Measurements from ENCODE around the gene FBXW10B.
"Not testable (repeated sequence)": the region's sequence is repeated elsewhere in the genome, so short reads cannot be mapped to it uniquely, and the experiment has no call there.

Gene FBXW10B

DNA sequence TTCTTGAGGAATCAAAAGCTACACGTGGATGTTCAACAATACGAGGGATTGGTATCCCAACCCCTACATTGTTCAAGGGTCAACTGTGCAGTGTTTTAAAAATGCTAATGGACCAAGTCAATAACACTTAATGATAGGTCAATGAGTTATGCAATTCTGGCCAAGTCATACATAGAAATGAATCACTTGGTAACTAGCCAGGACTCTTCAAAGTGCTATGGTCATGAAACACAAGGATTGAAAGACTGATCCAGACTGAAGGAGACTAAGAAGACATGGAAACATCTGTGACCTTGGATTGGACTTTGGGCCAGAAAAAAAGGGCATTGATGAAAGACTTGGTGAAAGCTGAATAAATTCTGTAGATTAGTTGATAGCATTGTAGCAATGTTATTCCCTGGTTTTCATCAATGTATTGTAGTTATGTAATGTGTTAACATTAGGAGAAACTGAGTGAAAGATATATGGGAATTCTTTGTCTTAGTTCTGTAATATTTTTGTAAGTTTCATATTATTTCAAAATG lies 11.5 kb upstream of the FBXW10B start:
- not testable (repeated sequence) for DNase-seq (ENCODE audit: low read depth in 2 of 2)

DNA sequence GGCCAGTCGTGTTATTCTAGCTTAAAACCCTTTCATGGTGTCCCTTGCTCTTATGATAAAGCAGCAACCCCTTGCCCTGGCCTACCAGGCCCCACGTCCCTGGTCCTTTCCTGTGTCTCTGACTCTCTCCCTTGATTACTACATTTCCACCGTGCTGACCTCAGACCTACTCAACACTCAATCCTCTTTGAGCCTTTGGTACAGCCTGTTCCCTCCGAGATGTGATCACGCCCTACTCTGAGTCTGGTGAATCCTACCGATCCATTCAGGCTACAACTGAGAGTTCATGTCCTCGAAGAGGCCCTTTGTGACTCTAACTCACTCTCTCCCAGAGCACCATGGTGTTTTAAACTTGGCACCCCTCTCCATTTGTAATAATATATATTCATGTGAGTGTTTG lies 10.5 kb upstream of the FBXW10B start:
- not testable (repeated sequence) for DNase-seq (ENCODE audit: low read depth in 2 of 2)

DNA sequence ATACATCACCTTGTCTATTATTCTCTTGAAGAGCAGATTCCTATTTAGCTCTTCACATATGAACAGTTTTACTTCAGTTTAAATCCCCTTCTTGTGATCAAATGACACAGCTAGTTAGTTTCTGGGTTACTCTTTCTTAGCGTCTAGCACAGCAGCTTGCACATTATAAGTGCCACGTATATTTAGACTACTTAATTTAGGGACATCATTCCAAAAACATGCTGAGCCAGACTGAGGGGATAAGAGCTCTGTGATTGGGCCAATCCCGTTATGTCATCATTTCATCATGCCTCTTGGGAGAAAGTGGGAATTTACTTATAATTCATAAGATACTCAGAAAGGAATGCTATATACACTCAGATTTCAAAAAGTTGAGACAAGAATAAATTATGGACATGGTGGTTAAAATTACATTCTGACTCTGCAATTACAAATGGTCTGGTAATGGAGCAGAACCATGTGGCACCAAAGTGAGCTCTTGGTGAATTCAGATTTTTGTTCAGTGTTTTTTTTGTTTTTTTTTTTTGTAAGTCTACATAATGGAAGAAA lies 4.2 kb upstream of the FBXW10B start:
- DNase-seq (ENCODE audit: low read depth in 2 of 2), result not testable (repeated sequence)

DNA sequence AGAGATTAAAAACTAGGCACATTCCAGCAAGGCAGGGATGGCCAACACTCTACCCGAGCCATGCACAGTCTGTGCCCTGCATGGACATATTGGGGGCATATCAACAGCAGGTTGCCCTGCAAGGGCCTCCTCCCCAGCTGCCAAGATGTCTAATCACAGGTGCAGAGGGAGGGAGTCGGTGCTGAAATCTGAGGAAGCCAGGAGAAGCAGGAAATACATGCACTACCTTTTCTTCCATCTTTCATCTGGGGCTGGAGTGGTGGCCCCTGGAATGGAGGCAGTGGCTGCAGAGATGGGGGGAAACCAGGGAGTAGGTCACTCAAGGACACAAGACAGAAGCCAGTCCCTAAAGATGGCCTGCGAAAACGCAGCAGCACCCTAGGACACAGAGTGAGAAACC lies 3.8 kb upstream of the FBXW10B start:
- not testable (repeated sequence) for DNase-seq (ENCODE audit: low read depth in 2 of 2)

DNA sequence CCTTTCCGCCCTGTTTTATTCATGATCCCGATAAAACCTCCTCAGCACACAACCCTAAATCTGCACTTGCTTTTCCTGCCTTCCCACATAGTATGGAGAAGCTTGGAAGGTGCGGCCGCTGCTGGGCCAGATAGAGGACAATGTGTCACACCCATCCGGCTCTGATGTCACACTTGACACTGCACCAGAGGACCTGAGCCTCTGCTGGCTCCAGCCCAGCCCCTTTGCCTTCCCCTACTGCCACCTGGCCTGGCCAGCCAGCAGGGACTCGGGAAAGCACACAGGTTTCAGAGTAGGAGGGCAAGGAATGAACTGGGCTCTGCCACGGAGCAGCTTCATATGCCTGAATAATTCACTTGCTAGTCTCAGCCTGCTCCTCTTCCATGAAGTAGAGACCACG lies 2.6 kb upstream of the FBXW10B start:
- DNase-seq (ENCODE audit: low read depth in 2 of 2), result not testable (repeated sequence)

DNA sequence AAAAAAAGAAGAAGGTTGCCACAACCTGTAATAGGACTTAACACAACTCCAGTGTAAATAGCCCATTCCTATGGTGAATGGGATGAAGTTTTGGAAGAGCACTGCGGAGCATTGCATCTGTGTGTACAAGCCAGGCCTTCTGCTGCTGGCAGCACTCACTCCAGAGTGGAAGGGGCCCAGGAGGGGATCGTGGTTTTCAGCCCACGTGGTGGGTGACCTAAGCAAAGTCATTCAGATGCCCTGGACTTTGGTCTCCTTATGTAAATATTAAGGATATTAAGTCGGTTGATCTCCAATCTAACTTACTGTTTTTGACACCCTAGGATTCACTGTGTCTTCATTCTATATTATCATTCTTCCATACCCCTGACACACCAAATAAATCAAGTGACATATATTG lies 2.7 kb downstream of the FBXW10B start:
- not testable (repeated sequence) for DNase-seq (ENCODE audit: low read depth in 2 of 2)

DNA sequence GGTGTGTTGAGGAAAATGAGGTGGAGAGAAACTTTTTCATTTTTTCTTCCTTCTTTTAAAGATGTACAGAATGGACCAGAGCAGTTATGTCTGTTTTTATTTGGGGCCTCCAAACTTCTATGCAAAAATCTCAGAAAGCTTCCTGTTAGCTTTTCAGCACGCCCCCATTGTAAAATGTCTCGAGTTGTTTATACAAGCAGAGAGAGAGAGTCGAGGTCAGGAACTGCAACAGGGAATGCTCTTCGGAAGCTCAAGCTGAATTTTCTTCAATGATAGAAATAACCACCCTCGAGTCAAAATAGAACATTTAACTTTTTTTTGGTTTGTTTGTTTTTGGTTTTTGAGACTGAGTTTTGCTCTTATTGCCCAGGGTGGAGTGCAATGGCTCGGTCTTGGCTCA lies 3.7 kb downstream of the FBXW10B start:
- DNase-seq (ENCODE audit: low read depth in 2 of 2), result not testable (repeated sequence)

DNA sequence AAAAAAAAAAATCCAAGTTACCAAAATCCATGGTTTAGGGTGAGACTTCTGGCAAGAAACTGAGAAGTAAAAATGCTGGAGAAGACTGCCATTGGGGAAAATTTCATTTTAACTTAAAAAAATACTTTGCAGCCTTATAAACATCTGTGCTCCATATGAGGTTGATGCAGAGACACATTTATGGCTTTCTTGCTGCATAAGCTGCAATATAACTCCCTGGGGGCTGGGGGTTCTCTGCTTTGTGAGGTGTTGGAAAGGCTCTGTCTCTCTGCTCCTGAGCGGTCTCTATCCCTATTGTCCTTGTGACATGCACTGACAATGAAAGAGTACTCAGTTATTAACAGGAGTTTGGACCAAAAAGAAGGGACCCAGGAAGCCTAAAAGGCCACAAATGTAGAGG lies 6.4 kb downstream of the FBXW10B start:
- not testable (repeated sequence) for DNase-seq (ENCODE audit: low read depth in 2 of 2)

DNA sequence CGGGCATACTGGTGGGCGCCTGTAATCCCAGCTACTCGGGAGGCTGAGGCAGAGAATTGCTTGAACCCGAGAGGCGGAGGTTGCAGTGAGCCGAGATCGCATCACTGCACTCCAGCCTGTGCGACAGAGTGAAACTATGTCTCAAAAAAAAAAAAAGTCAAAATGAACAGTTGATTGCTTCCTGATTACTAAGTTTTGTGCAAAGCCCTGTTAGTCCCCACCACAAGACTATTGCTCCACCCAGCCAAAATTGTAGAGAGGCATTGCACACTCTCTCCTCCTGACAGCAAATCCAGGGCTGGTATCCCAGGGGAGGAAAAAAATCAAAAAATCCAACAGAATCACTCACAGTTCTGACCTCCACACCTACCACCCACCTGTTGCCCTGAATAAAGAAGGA lies 26.5 kb downstream of the FBXW10B start:
- DNase-seq (ENCODE audit: low read depth in 2 of 2), result not testable (repeated sequence)

DNA sequence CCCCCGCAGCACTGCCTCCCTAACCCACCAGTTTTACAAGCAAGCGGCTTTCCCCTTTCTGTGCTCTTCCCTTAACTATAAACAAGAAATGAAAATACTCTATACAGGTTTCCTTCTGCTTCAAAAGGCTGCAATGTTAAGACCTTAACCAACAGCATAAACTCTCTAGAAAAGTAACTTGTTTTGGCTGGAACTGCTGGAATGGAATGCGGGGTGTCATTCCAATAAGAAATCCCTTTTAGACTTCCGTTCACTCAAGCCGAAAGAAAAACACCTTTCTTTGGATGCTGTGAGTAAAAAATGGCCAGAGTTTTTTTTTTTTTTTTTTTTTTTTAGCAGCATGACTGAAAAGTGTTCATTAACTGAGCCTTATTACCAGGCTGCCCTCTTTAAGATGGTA lies 27.5 kb downstream of the FBXW10B start:
- not testable (repeated sequence) for DNase-seq (ENCODE audit: low read depth in 2 of 2)

DNA sequence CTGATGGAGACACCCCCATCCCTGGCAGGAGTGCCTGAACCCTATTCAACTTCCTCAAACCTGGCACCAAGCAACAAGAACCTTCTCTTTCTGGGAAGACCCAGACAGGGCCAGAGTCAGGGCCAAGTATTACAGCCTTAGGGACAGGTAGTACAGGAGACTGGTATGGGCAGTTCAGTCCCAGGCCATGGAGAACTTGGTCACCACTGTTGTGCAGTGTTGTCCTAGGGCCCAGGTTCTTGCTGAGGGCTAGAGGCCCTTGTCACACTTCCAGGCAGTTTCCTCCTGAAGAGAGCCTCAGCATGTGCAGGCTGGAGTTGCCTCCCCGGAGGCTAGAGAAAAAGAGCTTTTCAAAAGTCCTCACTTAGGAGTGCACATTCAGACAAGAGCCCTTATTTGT lies 28.7 kb downstream of the FBXW10B start:
- DNase-seq (ENCODE audit: low read depth in 2 of 2), result not testable (repeated sequence)

DNA sequence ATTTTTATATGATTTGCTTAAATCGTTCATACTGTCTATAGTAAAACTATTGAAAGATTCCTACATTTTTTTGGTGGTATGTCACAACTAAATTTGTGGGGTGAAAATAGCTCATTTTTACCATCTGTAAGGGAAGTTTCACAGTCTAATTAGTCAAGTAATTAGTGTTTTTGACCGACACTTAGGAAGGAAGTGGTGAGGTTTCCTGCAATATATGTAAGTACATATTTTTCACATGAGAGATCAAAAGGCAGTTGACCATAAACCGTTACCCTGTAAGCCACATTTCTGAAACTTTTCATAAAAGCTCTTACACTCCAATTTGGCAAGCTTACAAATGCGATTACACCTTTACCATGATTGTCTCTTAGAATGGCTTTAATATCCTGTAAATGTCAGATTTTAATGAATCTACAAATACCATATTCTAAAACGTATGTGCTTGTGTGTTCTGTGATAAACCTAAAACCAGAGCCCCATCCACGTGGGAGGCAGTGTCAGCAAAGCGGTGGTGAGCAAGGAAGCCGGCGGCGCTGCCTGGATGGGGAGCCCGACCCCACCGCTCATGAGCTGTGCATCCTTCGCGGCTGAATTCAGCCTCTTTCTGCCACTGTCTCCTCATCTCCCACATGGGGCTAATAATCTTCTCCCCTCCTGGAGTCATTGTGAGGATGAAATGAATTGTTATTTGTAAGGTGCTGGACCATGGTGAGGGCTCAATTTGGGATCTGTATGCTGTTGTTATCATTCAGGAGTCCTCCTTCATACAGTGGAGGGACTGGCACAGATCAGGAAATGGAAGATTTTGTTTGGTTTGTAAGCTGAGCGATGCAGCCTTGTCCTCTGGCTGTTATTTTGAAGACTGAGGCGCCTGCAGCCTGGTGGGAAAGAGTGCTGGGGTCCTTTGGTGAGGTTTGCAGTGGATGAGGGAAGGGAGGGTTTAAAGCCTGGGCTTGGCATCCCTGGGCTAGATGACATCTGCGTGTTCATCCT lies 29.7 kb downstream of the FBXW10B start:
- DNase-seq (ENCODE audit: low read depth in 2 of 2), result not testable (repeated sequence)

DNA sequence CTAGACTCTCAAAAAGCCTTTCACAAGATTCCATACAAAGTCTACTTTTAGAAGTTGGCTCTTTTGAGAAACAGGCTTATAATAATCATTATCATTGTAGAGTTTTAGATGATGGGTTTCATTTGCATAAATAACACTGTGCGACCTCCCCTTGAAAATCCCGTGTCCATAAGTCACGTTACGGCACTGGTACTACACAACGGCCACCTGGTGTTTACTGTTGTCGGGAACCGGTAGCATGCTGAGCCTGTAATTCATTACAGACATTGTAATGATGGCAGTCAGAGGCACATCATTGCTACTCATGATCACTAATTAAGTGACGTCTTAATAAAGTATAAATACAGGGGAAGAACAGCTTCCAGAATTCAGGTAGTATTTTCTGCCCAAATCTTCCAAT lies 31.5 kb downstream of the FBXW10B start:
- not testable (repeated sequence) for DNase-seq (ENCODE audit: low read depth in 2 of 2)

DNA sequence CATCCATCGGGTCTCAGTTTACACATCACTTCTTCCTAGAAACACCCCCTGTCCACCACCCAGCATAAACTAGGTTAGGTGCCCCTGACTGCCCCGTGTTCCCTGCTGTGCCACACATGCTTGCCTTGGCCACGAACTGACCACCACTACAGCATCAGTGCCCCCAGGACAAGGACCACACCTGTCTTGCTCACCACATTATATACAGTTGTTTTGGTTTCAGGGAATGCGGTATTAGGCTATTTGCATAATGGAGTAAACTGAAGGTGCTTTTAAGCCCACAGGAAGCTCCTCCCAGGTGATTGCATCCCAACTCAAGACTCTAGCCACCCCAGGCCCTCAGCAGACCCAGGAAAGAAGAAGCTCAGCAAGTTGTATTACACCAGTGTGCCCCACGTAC lies 36.2 kb downstream of the FBXW10B start:
- DNase-seq (ENCODE audit: low read depth in 2 of 2), result not testable (repeated sequence)

DNA sequence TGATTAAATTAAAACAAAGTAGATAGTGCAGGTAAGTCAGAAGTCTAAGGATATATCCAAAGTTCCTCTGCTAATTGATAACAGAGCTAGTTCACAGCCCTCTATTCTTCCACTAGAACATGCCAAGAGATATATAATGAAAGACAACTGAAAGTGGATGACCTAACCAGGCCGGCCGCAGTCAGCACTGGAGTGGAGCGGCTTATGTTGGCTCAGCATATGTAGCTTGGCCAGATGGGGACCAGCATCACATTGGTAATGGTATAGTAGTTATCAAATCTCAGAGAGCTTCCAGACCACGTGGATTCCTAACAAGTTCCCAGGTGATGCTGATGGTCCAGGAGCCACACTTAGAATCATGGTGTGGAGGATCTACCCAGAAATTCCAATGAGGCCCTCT lies 38.0 kb downstream of the FBXW10B start:
- not testable (repeated sequence) for DNase-seq (ENCODE audit: low read depth in 2 of 2)

DNA sequence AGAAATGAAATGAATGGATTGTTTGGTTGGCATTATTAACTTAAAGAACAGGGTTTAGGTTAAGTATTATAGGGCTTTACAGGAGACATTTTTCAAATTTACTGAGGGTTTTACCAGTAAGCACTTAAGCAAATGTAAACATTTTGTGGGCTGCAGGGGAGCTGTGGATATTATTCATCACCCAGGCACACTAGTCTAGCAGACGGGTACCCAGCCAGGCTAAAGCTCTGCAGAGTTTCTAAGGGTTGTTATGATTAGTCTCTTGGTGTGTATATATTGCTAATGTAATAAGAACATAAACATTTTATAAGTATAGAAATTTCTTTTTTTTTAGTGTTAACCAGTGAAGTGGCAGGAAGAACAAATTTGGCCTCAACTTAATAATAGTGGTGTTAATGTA lies 42.7 kb downstream of the FBXW10B start:
- not testable (repeated sequence) for DNase-seq (ENCODE audit: low read depth in 2 of 2)

DNA sequence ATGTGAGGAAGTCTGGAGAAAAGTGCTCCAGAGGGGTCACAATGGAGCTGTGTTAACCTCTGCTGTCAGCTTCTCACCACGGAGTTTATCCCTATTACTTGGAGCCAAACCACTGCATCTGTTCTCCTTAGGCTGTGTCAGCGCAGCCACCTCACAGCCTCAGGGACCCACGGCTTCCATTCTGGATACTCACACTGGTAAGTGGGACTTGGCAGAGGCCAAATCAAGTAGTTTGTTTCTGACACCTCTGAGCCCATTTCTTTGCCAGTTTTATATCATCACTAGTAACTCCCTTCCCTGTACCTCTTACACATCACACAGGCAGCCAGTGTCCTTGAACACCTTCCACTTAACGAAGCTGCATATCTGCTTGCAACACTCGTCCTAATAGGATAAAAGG lies 44.8 kb downstream of the FBXW10B start:
- DNase-seq (ENCODE audit: low read depth in 2 of 2), result not testable (repeated sequence)

DNA sequence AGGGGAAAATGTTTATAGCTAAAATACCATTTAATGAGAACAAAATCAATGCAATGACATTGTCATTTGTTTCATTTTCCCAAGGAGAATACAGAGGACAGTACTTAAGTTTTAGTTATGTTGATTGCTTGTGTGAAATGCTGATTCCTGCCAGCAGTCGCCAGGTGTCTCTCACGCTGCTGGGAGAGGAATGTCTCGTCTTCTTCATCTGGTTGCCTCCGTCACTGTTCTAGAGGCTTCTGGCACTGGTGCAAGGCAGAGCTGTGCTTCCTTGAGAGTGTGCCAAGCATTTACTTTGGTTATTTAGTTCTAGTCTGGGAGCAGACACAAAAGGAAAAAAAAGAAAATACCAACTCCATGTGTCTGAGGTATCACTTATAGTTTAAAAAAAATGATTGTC lies 45.6 kb downstream of the FBXW10B start:
- not testable (repeated sequence) for DNase-seq (ENCODE audit: low read depth in 2 of 2)
